Thyroid gland (tissue), 4 donors: ENCODE measurements around the gene SERHL2.
"Not testable (repeated sequence)": the region's sequence is repeated elsewhere in the genome, so short reads cannot be mapped to it uniquely, and the experiment has no call there.

Experiments used
- CTCF ChIP-seq, 6 experiments: fragments of 200-600 bp in 3 of 6; fragments of 450-650 bp in 3 of 6; sonication (generic) in 3 of 6; IDR thresholded peaks; one replicate each; pipeline ENCODE4 v1.5.1; 2016 to 2019; ENCODE audit warnings: antibody characterized with exemption in 6 of 6, mild to moderate bottlenecking in 2 of 6, inconsistent platforms in 1 of 6, moderate library complexity in 1 of 6
- POLR2A ChIP-seq, 2 donors: fragments of 450-650 bp; IDR thresholded peaks; one replicate each; pipeline ENCODE4 v1.6.1; 2017; ENCODE audit warnings: antibody characterized with exemption in 2 of 2, mild to moderate bottlenecking in 2 of 2, moderate library complexity in 1 of 2

- TF ChIP-seq POLR2A, CTCF (IDR thresholded peaks at IDR 0.05): not testable (repeated sequence)
Measured at GRCh38 chr22:42517103-42517502, 36.7 kb upstream of the SERHL2 start.
